ENCODE data around the gene TMCC2. TPM values are rescaled to one million over a fixed set of nuclear protein-coding genes. Genes with fewer than 3 reads are reported as not detected.

The TMCC2 gene
- total and polyA plus RNA-seq, 2 of the 8 experiments (the other 6 are each of a cell fraction or from before 2014, with no cell fraction given) = 6.7 to 6.8 TPM

GRCh38 chr1:205318231-205318991, 90.7 kb downstream of the TMCC2 start:
- peak overlapping the region; percentile 76; the same call in 1 of the 2 replicates for H2AK5ac ChIP-seq (ENCODE audit: low read depth, low read length)
- no peak overlapping the region for H3K27ac ChIP-seq (ENCODE audit: low read depth, low read length)
- CTCF ChIA-PET (ENCODE audit: partially characterized antibody) = interaction anchor here (0.9 to 67.1 kb wide), 6 partner anchors 8 to 138 kb away, joined by 3 to 2424 read pairs (median 16); partner anchors contain the start of gene BLACAT1
- H3K18ac ChIP-seq (ENCODE audit: extremely low read depth, low read length) = no peak overlapping the region
- H4K91ac ChIP-seq (replicated peaks; ENCODE audit: insufficient read length, low read length) = peak overlapping the region; percentile 15
- H3K4ac ChIP-seq (replicated peaks; ENCODE audit: insufficient read length, low read depth, low read length) = peak overlapping the region; percentile 10
- peaks cover 31 to 49% (median 38%) of the 10 kb centered on the region in 4 experiments for H3K4me1 ChIP-seq (replicated peaks in 1 of 4; ENCODE audit: control insufficient read depth in 3 of 4, insufficient read depth in 4 of 4, low read length in 3 of 4)
- H3K4me2 ChIP-seq (ENCODE audit: insufficient read depth in 1 of 2, low read depth in 2 of 2, low read length in 2 of 2) = peak overlapping the region; percentile 44 to 65
- H2BK12ac ChIP-seq (ENCODE audit: low read depth, low read length) = peak overlapping the region; percentile 73; the same call in 1 of the 2 replicates
- TF ChIP-seq POLR2A (IDR thresholded peaks at IDR 0.05; ENCODE audit: control extremely low read depth in 1 of 2, low read depth in 2 of 2, low read length in 2 of 2) = peak in 1 of 2 experiments; percentile 44; a peak in 1 of 3 replicates
- no peak for TF ChIP-seq SAP30 (IDR thresholded peaks at IDR 0.05; ENCODE audit: insufficient read depth, insufficient replicate concordance, low read length)
- no peaks in the 10 kb centered on the region for H3K9me3 ChIP-seq (ENCODE audit: insufficient read depth in 2 of 2, low read depth in 1 of 2, low read length in 1 of 2)
- H3K36me3 ChIP-seq (ENCODE audit: control insufficient read depth in 2 of 4, insufficient read depth in 4 of 4, low read length in 3 of 4) = peaks cover 0 to 4% (median 0%) of the 10 kb centered on the region in 4 experiments; a peak in 2 of 8 replicates
- 0 out of 2 replicates have a peak overlapping the region, but pooled peaks have one; percentile 38 for H2BK5ac ChIP-seq (ENCODE audit: low read depth, low read length)
- no peak overlapping the region for H4K8ac ChIP-seq (ENCODE audit: extremely low read depth, insufficient read depth, low read length)
- H4K5ac ChIP-seq (ENCODE audit: insufficient read length, low read depth, low read length) = no peak overlapping the region
- H3K23ac ChIP-seq (ENCODE audit: insufficient read length) = no peak overlapping the region
- H3K56ac ChIP-seq (replicated peaks; ENCODE audit: insufficient read length, low read depth, low read length) = no peak overlapping the region
- DNase-seq (ENCODE audit: low read depth in 1 of 2, low spot score in 2 of 2) = no peak
- peaks cover 8% of the 10 kb centered on the region for H3K23me2 ChIP-seq (ENCODE audit: low read depth, low read length)
- no peak overlapping the region for H2AFZ ChIP-seq (ENCODE audit: low read length)
- H2BK20ac ChIP-seq (ENCODE audit: low read length) = 0 out of 2 replicates have a peak overlapping the region, but pooled peaks have one; percentile 25
- H3K79me1 ChIP-seq (ENCODE audit: low read depth, low read length) = peaks cover 40% of the 10 kb centered on the region
- H3K9ac ChIP-seq (replicated peaks in 1 of 4; ENCODE audit: extremely low read depth in 1 of 4, low read depth in 3 of 4, low read length in 3 of 4) = no peak overlapping the region; a peak in 1 of 7 replicates
- H3K14ac ChIP-seq (ENCODE audit: insufficient read length) = no peak overlapping the region
- H2BK120ac ChIP-seq (replicated peaks; ENCODE audit: low read depth, low read length) = peak overlapping the region; percentile 51
- peaks cover 11 to 32% of the 10 kb centered on the region in 2 experiments for H4K20me1 ChIP-seq (replicated peaks in 1 of 2; ENCODE audit: control insufficient read depth in 1 of 2, insufficient read depth in 2 of 2, low read length in 2 of 2)
- peak overlapping the region; percentile 40; the same call in 1 of the 2 replicates for H2BK15ac ChIP-seq (ENCODE audit: low read length)
- H3K4me3 ChIP-seq (ENCODE audit: extremely low read depth in 1 of 4, insufficient read depth in 2 of 4, low read depth in 3 of 4, low read length in 4 of 4) = peak overlapping the region in 1 of 4 experiments; percentile 93; a peak in 2 of 8 replicates
- H3K27me3 ChIP-seq (replicated peaks in 1 of 4; ENCODE audit: control insufficient read depth in 3 of 4, extremely low read depth in 1 of 4, insufficient read depth in 3 of 4, low read length in 3 of 4) = no peaks in the 10 kb centered on the region
- POLR2A ChIA-PET (ENCODE audit: partially characterized antibody) = interaction anchor here (0.7 to 11.0 kb wide), 8 partner anchors 12 to 426 kb away, joined by 3 to 134 read pairs (median 6); no protein-coding TSS in a partner anchor
- 84% methylated on average over 6 of the region's 6 CpGs; no CpG with 5 or more reads in 1 of the 2 experiments for WGBS, 2 experiments (ENCODE audit: extremely low coverage in 1 of 2, insufficient coverage in 1 of 2, insufficient read length in 1 of 2, insufficient replicate concordance in 2 of 2, low coverage in 1 of 2, low lambda C conversion rate in 2 of 2, missing lambda C conversion rate in 1 of 2)
- no peak for FAIRE-seq
- peaks cover 28 to 63% of the 10 kb centered on the region in 2 experiments for H3K79me2 ChIP-seq (ENCODE audit: control insufficient read depth in 1 of 2, insufficient read depth in 2 of 2, low read length in 2 of 2)

Measured in H1 (cell line).